Neural progenitor cell (in vitro differentiated cells): ENCODE measurements around the gene CCL27.

Source experiments
- CTCF ChIP-seq: fragments of 200-600 bp; sonication (generic); IDR thresholded peaks from 2 replicates; pipeline ENCODE4 v1.5.1; 2017; ENCODE audit warnings: antibody characterized with exemption, mild to moderate bottlenecking
- EZH2 ChIP-seq: fragments of 200-600 bp; sonication (generic); IDR thresholded peaks from 2 replicates; pipeline ENCODE4 v1.6.1; 2017; ENCODE audit warnings: antibody characterized with exemption, mild to moderate bottlenecking, moderate library complexity

GRCh38 chr9:34707130-34707529 is 44.7 kb upstream of the CCL27 start:
- TF ChIP-seq CTCF (no peak), EZH2 (no peak)
